HepG2 (cell line): Measurements from ENCODE around the gene ZFP64. TPM values are rescaled to one million over a fixed set of nuclear protein-coding genes. Genes with fewer than 3 reads are reported as not detected.
A peak's percentile ranks its signal among the peaks of the same experiment; 100 is the strongest.

Experiments
- LCORL ChIP-seq, 2 experiments: fragments of 450-650 bp in 1 of 2; sonication (generic) in 1 of 2; formaldehyde crosslinking in 1 of 2; IDR thresholded peaks; 2 replicates each; pipeline versions ENCODE4 v1.5.0 to v1.6.1; 2017 to 2020; ENCODE audit warnings: antibody characterized with exemption in 1 of 2, missing genetic modification reagents in 1 of 2
- MAZ ChIP-seq, 2 experiments: sonication (generic) in 1 of 2; formaldehyde crosslinking in 1 of 2; IDR thresholded peaks; 2 replicates each; pipeline versions ENCODE4 v1.5.0 to v1.6.1; 2012 to 2020; ENCODE audit warnings: low read depth in 2 of 2, mild to moderate bottlenecking in 2 of 2, borderline replicate concordance in 1 of 2, improper control_type of control experiment in 1 of 2, low read length in 1 of 2, missing genetic modification reagents in 1 of 2, moderate library complexity in 1 of 2
- POGZ ChIP-seq: sonication (generic); formaldehyde crosslinking; IDR thresholded peaks from 2 replicates; pipeline ENCODE4 v1.4.0; 2020; ENCODE audit warnings: mild to moderate bottlenecking, missing genetic modification reagents
- ZBTB14 ChIP-seq: sonication (generic); formaldehyde crosslinking; IDR thresholded peaks from 2 replicates; pipeline ENCODE4 v1.4.0; 2020; ENCODE audit warnings: missing genetic modification reagents
- ZBTB40 ChIP-seq, 2 experiments: fragments of 450-650 bp in 1 of 2; sonication (generic) in 1 of 2; formaldehyde crosslinking in 1 of 2; IDR thresholded peaks; 2 replicates each; pipeline versions ENCODE4 v1.6.1 to v1.8.0; 2016 to 2022; ENCODE audit warnings: antibody characterized with exemption in 1 of 2, mild to moderate bottlenecking in 1 of 2, missing genetic modification reagents in 1 of 2
- ZMYM3 ChIP-seq: sonication (generic); formaldehyde crosslinking; IDR thresholded peaks from 2 replicates; pipeline ENCODE4 v1.5.1; 2020; ENCODE audit warnings: mild to moderate bottlenecking, missing genetic modification reagents
- polyA plus RNA-seq, 8 experiments: library from polyadenylated mRNA; depleted of rRNA in 3 of 8; stranded (reverse) in 7 of 8; unstranded in 1 of 8; fragments of >200 nt; fragmentation: Illumina TruSeq in 4 of 8; extraction: Trizol in 4 of 8; gene quantifications; 2 replicates each; pipeline versions ENCODE4 v1.2.1 to v1.2.3, GENCODE V29; 2011 to 2016; ENCODE audit warnings: low read depth in 4 of 8, missing spikeins in 1 of 8, mixed read lengths in 1 of 8; ENCODE audit not compliant: insufficient read depth in 1 of 8
- total RNA-seq, 5 experiments: library from RNA; depleted of rRNA; stranded (reverse); fragments of >200 nt; fragmentation: Illumina TruSeq; extraction: Trizol; gene quantifications; 2 replicates each; pipeline ENCODE4 v1.2.3, GENCODE V29; 2016; ENCODE audit warnings: low read depth in 1 of 5
- TF ChIP-seq, protein P1 (sequence below): sonication (generic); formaldehyde crosslinking; IDR thresholded peaks from 2 replicates; pipeline ENCODE4 v1.4.0; 2020; ENCODE audit warnings: missing genetic modification reagents

ZFP64 gene
- total and polyA plus RNA-seq, 2 of the 13 experiments (the other 11 are each of a cell fraction or from before 2014, with no cell fraction given), result 12.0 to 24.3 TPM

DNA sequence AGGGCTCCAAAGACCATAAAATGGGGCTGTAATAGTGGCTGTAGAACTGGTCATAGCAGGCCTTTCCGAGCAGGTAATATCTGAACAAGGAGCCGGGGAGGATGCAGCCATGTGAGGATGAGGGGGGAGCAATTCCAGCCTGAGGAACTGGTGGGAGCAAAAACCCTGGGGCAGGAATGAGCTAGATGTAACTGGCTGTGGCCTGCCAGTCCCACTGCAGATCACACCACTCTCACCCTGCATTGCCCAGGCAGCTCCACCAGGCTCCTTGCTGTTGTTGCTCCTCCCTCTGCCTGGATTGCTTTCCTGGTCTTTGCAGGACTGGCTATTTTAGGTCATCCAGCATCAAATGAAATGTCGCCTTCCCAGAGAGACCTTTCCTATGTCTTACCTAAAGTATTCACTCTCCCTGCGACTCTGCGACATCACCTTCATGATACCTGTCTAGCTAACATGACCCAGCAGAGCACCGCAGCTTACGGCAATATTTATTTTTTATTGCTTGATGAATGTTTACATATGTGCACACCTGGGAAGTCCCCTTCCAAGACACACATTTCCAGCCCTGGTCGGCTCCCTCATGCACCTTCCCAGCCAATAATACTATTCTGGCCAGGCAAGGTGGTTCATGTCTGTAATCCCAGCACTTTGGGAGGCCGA is 2.4 kb upstream of the ZFP64 start (continued):
- TF ChIP-seq, protein P1, sequence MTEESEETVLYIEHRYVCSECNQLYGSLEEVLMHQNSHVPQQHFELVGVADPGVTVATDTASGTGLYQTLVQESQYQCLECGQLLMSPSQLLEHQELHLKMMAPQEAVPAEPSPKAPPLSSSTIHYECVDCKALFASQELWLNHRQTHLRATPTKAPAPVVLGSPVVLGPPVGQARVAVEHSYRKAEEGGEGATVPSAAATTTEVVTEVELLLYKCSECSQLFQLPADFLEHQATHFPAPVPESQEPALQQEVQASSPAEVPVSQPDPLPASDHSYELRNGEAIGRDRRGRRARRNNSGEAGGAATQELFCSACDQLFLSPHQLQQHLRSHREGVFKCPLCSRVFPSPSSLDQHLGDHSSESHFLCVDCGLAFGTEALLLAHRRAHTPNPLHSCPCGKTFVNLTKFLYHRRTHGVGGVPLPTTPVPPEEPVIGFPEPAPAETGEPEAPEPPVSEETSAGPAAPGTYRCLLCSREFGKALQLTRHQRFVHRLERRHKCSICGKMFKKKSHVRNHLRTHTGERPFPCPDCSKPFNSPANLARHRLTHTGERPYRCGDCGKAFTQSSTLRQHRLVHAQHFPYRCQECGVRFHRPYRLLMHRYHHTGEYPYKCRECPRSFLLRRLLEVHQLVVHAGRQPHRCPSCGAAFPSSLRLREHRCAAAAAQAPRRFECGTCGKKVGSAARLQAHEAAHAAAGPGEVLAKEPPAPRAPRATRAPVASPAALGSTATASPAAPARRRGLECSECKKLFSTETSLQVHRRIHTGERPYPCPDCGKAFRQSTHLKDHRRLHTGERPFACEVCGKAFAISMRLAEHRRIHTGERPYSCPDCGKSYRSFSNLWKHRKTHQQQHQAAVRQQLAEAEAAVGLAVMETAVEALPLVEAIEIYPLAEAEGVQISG (CRISPR knock-in tag), result no peak
- TF ChIP-seq ZBTB14 (CRISPR knock-in tag) (no peak), LCORL (IDR thresholded peaks at IDR 0.05) (no peak), LCORL (CRISPR knock-in tag; IDR thresholded peaks at IDR 0.05) (no peak), ZBTB40 (IDR thresholded peaks at IDR 0.05) (no peak), ZBTB40 (CRISPR knock-in tag; IDR thresholded peaks at IDR 0.05) (peak; percentile 15; the same call in 1 of the 2 replicates), POGZ (CRISPR knock-in tag) (no peak), ZMYM3 (CRISPR knock-in tag) (peak; percentile 93), MAZ (IDR thresholded peaks at IDR 0.05; ENCODE audit: borderline replicate concordance, low read depth, low read length) (no peak), MAZ (CRISPR knock-in tag; IDR thresholded peaks at IDR 0.05; ENCODE audit: low read depth) (no peak)
